Measurements from ENCODE around the gene NPR3. TPM values are rescaled to one million over a fixed set of nuclear protein-coding genes. Genes with fewer than 3 reads are reported as not detected.

The NPR3 gene
- total RNA-seq, 4 donors from 2014 or later, result 0.65 to 2.1 (median 1.5) TPM

DNA sequence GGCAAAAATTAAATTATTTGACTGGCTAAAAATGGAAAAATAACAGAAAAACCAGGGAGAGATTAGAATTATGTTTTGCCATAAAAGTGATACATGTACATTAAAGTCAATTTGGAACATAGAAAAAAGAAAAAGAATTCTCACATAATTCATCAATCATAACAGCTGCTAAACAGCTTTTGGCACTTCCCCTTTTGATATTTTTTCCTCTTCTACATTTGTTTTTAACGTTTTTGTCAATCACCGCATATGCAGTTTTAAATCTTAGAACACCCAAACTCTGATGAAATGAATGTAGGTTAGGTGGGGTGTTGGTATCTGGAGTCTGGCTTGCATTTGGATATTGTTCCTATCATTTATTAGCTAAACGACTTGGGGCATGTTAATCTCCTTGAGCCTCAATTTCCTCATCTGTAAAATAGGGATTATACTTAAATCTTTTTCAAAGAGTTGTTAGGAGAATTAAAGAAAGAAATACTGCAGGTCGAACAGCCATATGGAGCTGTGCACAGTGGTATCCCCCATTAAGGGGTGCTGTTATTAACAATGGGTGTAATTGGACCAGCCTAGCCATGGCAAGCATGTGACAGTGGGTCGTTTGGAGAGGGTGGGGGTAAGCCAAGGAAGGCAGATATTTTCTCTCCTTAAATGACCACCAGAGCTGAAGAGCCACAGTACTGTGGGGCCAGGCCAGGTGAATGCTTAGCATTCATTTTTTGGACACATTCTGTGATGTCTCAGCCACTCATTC, 22.6 kb downstream of the NPR3 start:
- Histone ChIP-seq H3K36me3 (no peaks in the 10 kb centered on the region), H3K4me3 (no peak overlapping the region), H3K4me1 (peaks cover 0 to 3% (median 1%) of the 10 kb centered on the region in 4 donors), H3K27ac (replicated peaks in 1 of 4) (no peak overlapping the region), H3K9me3 (no peaks in the 10 kb centered on the region), H3K27me3 (no peaks in the 10 kb centered on the region)
- intact Hi-C loops (cut with DNase I), result no loop called here
- 62% methylated on average over 5 of the region's 5 CpGs for WGBS
- TF ChIP-seq POLR2AphosphoS5 (IDR thresholded peaks at IDR 0.05), result no peak
- TF ChIP-seq, protein P1, sequence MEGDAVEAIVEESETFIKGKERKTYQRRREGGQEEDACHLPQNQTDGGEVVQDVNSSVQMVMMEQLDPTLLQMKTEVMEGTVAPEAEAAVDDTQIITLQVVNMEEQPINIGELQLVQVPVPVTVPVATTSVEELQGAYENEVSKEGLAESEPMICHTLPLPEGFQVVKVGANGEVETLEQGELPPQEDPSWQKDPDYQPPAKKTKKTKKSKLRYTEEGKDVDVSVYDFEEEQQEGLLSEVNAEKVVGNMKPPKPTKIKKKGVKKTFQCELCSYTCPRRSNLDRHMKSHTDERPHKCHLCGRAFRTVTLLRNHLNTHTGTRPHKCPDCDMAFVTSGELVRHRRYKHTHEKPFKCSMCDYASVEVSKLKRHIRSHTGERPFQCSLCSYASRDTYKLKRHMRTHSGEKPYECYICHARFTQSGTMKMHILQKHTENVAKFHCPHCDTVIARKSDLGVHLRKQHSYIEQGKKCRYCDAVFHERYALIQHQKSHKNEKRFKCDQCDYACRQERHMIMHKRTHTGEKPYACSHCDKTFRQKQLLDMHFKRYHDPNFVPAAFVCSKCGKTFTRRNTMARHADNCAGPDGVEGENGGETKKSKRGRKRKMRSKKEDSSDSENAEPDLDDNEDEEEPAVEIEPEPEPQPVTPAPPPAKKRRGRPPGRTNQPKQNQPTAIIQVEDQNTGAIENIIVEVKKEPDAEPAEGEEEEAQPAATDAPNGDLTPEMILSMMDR (IDR thresholded peaks at IDR 0.05), result no peak
- no peak for TF ChIP-seq EP300 (IDR thresholded peaks at IDR 0.05)
- no peak for DNase-seq (ENCODE audit: extremely low spot score)

DNA sequence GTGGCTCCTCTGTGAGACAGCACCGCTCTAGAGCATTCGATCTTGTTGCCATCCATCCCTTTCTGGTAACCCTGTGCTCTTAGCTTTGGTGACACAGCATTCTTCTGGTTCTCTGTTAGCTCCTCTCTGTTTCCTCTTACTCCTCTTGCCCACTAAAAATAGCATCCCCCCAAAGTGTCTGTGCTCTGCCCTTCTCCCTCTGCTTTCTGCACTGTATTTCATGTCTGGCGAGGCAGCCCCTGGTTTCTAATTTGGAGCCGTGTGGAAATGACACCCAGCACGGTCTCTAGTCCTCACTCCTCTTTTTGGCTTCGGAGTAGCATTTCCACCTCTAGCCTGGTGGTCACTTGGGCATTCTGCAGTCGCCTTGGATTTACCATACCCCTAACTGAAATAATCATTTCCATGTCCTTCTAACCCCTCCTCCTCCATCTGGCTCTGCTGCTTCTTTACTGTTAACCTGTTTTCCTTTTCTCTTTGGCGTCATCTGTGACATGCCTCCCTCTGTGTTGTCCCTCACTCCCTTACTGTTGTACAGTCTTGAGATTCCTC, 23.8 kb downstream of the NPR3 start:
- Histone ChIP-seq H3K36me3 (no peaks in the 10 kb centered on the region), H3K27ac (replicated peaks in 1 of 4) (no peak overlapping the region), H3K27me3 (no peaks in the 10 kb centered on the region), H3K9me3 (no peaks in the 10 kb centered on the region), H3K4me3 (no peak overlapping the region), H3K4me1 (peaks cover 0 to 3% (median 1%) of the 10 kb centered on the region in 4 donors)
- no peak for DNase-seq (ENCODE audit: extremely low spot score)
- TF ChIP-seq POLR2AphosphoS5 (IDR thresholded peaks at IDR 0.05) (no peak), EP300 (IDR thresholded peaks at IDR 0.05) (no peak), POLR2A (IDR thresholded peaks at IDR 0.05; ENCODE audit: low read depth) (no peak)
- TF ChIP-seq, protein P1 (IDR thresholded peaks at IDR 0.05), result no peak
- 66% methylated on average over 8 of the region's 8 CpGs for WGBS
- intact Hi-C loops (cut with DNase I), result no loop called here

DNA sequence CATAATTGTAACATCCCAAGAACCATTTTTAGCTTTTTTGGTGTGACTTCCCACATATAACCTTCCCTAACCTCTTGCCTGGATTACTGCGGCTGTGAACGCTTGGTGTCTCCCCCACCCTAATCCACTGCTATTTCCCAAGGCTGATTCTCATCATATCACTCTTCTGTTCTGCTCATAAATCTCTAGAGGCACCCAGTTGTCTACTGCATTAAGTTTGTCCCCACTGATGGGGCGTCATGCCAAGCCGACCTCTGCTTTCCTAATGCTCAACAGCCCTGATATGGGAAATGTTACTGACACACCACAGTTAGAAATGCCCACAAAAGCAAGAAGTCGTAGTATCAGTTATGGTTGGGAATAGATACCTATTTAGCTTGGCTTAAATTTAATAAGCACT, 24.4 kb downstream of the NPR3 start:
- 68% methylated on average over 5 of the region's 5 CpGs for WGBS
- Histone ChIP-seq H3K36me3 (no peaks in the 10 kb centered on the region), H3K27me3 (no peaks in the 10 kb centered on the region), H3K4me1 (peaks cover 0 to 3% (median 1%) of the 10 kb centered on the region in 4 donors), H3K4me3 (no peak overlapping the region), H3K27ac (replicated peaks in 1 of 4) (no peak overlapping the region), H3K9me3 (no peaks in the 10 kb centered on the region)
- intact Hi-C loops (cut with DNase I), result no loop called here
- no peak for DNase-seq (ENCODE audit: extremely low spot score)
- TF ChIP-seq POLR2A (IDR thresholded peaks at IDR 0.05; ENCODE audit: low read depth) (no peak), POLR2AphosphoS5 (IDR thresholded peaks at IDR 0.05) (no peak), EP300 (IDR thresholded peaks at IDR 0.05) (no peak)
- TF ChIP-seq, protein P1 (IDR thresholded peaks at IDR 0.05), result no peak

DNA sequence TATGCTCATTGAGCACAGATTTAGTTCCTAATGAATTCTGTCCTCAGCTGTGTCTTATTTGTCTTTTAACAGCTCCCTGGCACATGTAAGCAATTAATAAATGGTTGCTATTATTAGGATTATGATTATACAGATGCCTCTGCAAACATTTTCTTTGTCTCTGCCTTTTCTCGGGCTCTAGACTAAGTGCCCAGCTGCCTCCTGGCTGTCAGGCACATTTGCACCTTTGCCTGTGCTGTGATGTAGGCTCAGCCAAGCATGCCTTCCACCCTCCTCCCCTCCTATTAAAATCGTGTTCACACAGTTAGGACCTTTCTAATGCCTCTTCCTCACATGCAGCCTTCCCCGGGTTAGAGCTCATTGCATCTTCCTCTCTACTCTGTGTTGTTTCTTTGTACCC, 25.7 kb downstream of the NPR3 start:
- Histone ChIP-seq H3K27ac (replicated peaks in 1 of 4) (no peak overlapping the region), H3K36me3 (no peaks in the 10 kb centered on the region), H3K9me3 (no peaks in the 10 kb centered on the region), H3K4me1 (peaks cover 0 to 3% (median 1%) of the 10 kb centered on the region in 4 donors), H3K4me3 (no peak overlapping the region), H3K27me3 (no peaks in the 10 kb centered on the region)
- no peak for DNase-seq (ENCODE audit: extremely low spot score)
- intact Hi-C loops (cut with DNase I), result no loop called here
- no peak for TF ChIP-seq POLR2AphosphoS5 (IDR thresholded peaks at IDR 0.05)
- TF ChIP-seq EP300 (IDR thresholded peaks at IDR 0.05), result no peak
- TF ChIP-seq, protein P1 (IDR thresholded peaks at IDR 0.05), result no peak
- TF ChIP-seq POLR2A (IDR thresholded peaks at IDR 0.05; ENCODE audit: low read depth), result no peak
- WGBS, result 67% methylated on average over 3 of the region's 3 CpGs

Data from esophagus muscularis mucosa (tissue), 4 donors.